Upper lobe of right lung (tissue), 1 donor: ENCODE measurements around the gene LMO4. TPM values are rescaled to one million over a fixed set of nuclear protein-coding genes. Genes with fewer than 3 reads are reported as not detected.

Source experiments
- ATAC-seq: fragments of 200-7000 bp; cut with Tn5 transposase; one replicate; pipeline ENCODE4 v1.9.1; 2020; ENCODE audit warnings: mild to moderate bottlenecking, moderate library complexity
- DNase-seq: peaks from one replicate; pipeline ENCODE4 v3.0.0-alpha.2; 2020
- H3K27ac ChIP-seq: fragments of 200-600 bp; one replicate; pipeline ENCODE4 v1.8.0; 2022
- H3K27me3 ChIP-seq: fragments of 200-600 bp; one replicate; pipeline ENCODE4 v1.8.0; 2022; ENCODE audit warnings: mild to moderate bottlenecking
- H3K36me3 ChIP-seq: fragments of 200-600 bp; one replicate; pipeline ENCODE4 v1.8.0; 2022
- H3K4me1 ChIP-seq: fragments of 200-600 bp; one replicate; pipeline ENCODE4 v1.8.0; 2022
- H3K4me3 ChIP-seq: fragments of 200-600 bp; one replicate; pipeline ENCODE4 v1.8.0; 2022; ENCODE audit warnings: mild to moderate bottlenecking
- H3K9me3 ChIP-seq: fragments of 200-600 bp; one replicate; pipeline ENCODE4 v1.8.0; 2022
- intact Hi-C: fragments of 100-400 bp; cut with DNase I; formaldehyde crosslinking; loops from one replicate; pipeline ENCODE4 v1.11.0; 2022
- total RNA-seq: library from RNA; stranded (reverse); fragmentation: NEBNext Ultra II Directional; extraction: Animal tissue kit (Norgen Biotek cat#: 25700); gene quantifications from one replicate; pipeline ENCODE4 v1.2.1, GENCODE V29; 2021
- TF ChIP-seq, protein P1 (sequence below): fragments of 200-600 bp; IDR thresholded peaks from one replicate; pipeline ENCODE4 v1.8.0; 2022; ENCODE audit warnings: antibody characterized with exemption
- donor health status: DM: no; HTN: yes; CAD: no; lungs with severe emphysema.

The LMO4 gene
- total RNA-seq, 1 donor from 2014 or later, result 46.5 TPM

DNA sequence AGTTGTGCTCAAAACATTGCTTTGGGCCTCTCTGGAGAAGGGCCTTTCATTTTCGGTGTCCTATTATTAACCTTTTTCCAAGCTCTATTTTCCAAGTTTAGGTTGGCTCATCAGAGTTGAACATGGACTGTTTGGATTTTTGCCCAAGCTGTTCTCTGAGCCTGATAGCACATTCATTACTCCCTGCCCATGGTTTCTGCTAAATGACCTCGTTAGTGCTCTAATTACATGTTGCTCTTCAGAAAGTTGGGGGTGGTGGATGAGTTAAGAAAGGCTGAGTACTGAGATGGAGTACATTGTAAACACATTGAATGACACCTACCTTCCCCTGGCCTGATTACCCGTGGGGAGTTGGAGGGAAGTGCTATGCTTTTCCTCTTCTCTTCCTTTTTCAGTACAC, 38.9 kb downstream of the LMO4 start:
- no peak for ATAC-seq
- TF ChIP-seq, protein P1, sequence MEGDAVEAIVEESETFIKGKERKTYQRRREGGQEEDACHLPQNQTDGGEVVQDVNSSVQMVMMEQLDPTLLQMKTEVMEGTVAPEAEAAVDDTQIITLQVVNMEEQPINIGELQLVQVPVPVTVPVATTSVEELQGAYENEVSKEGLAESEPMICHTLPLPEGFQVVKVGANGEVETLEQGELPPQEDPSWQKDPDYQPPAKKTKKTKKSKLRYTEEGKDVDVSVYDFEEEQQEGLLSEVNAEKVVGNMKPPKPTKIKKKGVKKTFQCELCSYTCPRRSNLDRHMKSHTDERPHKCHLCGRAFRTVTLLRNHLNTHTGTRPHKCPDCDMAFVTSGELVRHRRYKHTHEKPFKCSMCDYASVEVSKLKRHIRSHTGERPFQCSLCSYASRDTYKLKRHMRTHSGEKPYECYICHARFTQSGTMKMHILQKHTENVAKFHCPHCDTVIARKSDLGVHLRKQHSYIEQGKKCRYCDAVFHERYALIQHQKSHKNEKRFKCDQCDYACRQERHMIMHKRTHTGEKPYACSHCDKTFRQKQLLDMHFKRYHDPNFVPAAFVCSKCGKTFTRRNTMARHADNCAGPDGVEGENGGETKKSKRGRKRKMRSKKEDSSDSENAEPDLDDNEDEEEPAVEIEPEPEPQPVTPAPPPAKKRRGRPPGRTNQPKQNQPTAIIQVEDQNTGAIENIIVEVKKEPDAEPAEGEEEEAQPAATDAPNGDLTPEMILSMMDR, result no peak
- DNase-seq, result no peak
- Histone ChIP-seq H3K4me1 (no peaks in the 10 kb centered on the region), H3K36me3 (no peaks in the 10 kb centered on the region), H3K27ac (no peak overlapping the region), H3K27me3 (no peaks in the 10 kb centered on the region), H3K9me3 (no peaks in the 10 kb centered on the region), H3K4me3 (no peak overlapping the region)
- intact Hi-C loops, result no loop called here

DNA sequence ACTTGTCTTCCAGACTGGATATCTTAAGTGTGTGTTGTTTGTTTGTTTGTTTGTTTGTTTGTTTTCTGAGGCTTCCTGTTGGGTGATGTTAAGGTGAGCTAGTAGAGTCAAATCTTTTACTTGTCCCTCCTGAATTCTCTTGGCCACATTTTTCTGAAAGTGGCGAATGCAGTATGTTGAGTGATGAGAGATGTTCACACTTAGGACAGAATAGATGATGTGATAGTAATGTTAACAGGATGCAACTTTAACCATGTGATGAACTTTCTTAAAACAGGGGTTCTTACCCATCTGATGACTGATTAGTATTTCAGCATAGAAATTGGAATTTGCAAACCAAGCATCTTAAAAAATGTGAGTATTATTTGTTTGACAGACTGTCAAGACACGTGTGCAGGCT, 40.2 kb downstream of the LMO4 start:
- ATAC-seq (no peak), DNase-seq (no peak)
- no peaks in the 10 kb centered on the region for H3K36me3 ChIP-seq
- intact Hi-C loops, result no loop called here
- TF ChIP-seq, protein P1, result no peak
- no peaks in the 10 kb centered on the region for H3K9me3 ChIP-seq
- no peak overlapping the region for H3K4me3 ChIP-seq
- no peaks in the 10 kb centered on the region for H3K4me1 ChIP-seq
- H3K27ac ChIP-seq, result no peak overlapping the region
- H3K27me3 ChIP-seq, result no peaks in the 10 kb centered on the region

DNA sequence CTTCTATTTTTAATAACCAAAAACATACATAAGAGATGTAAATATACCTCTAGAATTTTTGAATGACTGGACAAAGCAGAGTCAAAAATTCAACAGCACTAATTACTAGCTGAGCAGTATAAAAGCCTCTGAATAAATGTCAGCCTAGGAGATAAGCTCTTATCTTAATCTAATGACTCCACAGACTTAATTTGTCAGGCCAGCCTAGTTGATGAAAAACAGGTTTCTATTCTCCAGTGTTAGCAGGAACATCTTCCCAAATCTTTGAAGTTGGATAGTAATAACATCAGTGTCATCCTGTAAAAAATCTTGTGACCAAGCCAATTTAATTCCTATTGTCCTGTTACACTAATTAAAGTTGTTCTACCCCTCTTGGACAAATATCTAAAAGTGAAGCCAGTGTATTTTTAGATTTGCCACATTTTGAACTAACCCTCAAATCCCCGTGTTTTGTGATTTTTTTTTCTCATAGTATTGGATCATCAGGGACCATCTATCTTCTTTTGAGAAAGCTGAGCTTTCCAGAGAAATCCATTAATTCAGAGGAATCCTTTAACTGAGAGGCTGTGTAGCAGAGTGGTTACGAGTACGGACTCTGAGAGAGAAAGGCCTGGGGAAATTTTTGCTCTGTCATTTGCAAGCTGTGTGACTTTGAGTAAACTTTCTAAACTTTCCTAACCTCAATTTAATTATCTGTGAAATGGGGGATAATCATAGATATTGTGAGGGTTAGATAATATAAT, 41.2 kb downstream of the LMO4 start:
- H3K4me1 ChIP-seq, result no peaks in the 10 kb centered on the region
- no peak overlapping the region for H3K27ac ChIP-seq
- no peaks in the 10 kb centered on the region for H3K36me3 ChIP-seq
- DNase-seq, result no peak
- no peaks in the 10 kb centered on the region for H3K9me3 ChIP-seq
- intact Hi-C loops, result no loop called here
- TF ChIP-seq, protein P1, result no peak
- no peak for ATAC-seq
- H3K27me3 ChIP-seq, result no peaks in the 10 kb centered on the region
- H3K4me3 ChIP-seq, result no peak overlapping the region

DNA sequence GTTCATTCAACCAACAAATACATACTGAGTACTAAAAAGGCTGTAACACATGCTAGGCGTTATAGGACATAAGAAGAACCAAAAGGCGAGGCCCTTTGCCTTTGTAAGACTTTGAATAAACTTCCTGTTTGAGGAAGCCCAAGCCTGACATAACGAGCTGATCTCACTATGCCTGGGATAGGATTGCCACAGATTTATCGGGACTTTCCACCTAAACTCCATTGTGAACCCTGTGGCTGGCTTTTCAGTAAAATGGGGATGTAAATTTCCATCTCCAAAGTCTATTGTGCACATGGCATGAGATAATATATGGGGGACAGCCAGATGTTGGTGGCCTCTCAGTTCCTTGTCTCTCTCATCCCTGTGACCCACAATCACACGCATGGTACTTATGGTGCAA, 41.9 kb downstream of the LMO4 start:
- Histone ChIP-seq H3K9me3 (no peaks in the 10 kb centered on the region), H3K4me1 (no peaks in the 10 kb centered on the region), H3K36me3 (no peaks in the 10 kb centered on the region), H3K4me3 (no peak overlapping the region), H3K27ac (no peak overlapping the region), H3K27me3 (no peaks in the 10 kb centered on the region)
- ATAC-seq (peak; percentile 23), DNase-seq (no peak)
- TF ChIP-seq, protein P1, result no peak
- intact Hi-C loops, result no loop called here

DNA sequence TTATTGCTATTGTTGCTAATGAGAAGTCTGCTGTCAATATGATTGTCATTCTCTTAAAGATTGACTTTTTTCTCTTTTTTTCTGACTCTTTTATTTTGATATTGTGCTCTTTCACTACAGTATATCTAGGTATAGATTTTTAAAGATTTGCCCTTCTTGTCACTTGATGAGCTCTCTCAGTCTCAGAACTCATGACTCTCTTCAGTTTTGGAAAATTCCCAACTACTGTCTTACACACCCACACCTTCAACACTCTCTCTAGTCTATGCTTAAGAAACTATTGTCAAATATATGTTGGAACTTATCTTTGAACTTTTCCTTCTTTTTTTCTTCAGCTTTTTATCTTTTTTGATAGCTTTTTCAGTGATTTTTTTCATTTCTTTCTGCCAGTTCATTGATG, 50.6 kb downstream of the LMO4 start:
- no peak for DNase-seq
- ATAC-seq, result no peak
- TF ChIP-seq, protein P1, result no peak
- H3K4me3 ChIP-seq, result no peak overlapping the region
- H3K27me3 ChIP-seq, result no peaks in the 10 kb centered on the region
- H3K9me3 ChIP-seq, result peaks cover 4% of the 10 kb centered on the region
- H3K36me3 ChIP-seq, result no peaks in the 10 kb centered on the region
- H3K27ac ChIP-seq, result no peak overlapping the region
- no peaks in the 10 kb centered on the region for H3K4me1 ChIP-seq
- intact Hi-C loops, result no loop called here
